DOHH2 (cell line): ENCODE data around the gene PLAC8.
A peak's percentile ranks its signal among the peaks of the same experiment; 100 is the strongest.
"Not testable (repeated sequence)": the region's sequence is repeated elsewhere in the genome, so short reads cannot be mapped to it uniquely, and the experiment has no call there.

Experiments
- H3F3A ChIP-seq: fragments of 200-600 bp; sonication (generic), shearing (Covaris generic); 2 replicates; pipeline ENCODE4 v1.6.0; 2016; ENCODE audit warnings: antibody characterized with exemption, mild to moderate bottlenecking; ENCODE audit not compliant: control insufficient read depth, insufficient read depth
- H3K27ac ChIP-seq: fragments of 200-600 bp; sonication (generic); 2 replicates; pipeline ENCODE4 v1.5.1; 2014; ENCODE audit warnings: low read depth, mild to moderate bottlenecking, low read length, moderate library complexity
- H3K27me3 ChIP-seq: fragments of 200-600 bp; sonication (generic); 2 replicates; pipeline ENCODE4 v1.6.1; 2014; ENCODE audit warnings: mild to moderate bottlenecking, low read length, mixed read lengths; ENCODE audit not compliant: control insufficient read depth
- H3K36me3 ChIP-seq: fragments of 200-600 bp; sonication (generic); 2 replicates; pipeline ENCODE4 v1.6.1; 2014; ENCODE audit warnings: mild to moderate bottlenecking, low read length, moderate library complexity, mixed read lengths; ENCODE audit not compliant: control insufficient read depth
- H3K4me1 ChIP-seq: fragments of 200-600 bp; sonication (generic); 2 replicates; pipeline ENCODE4 v1.6.1; 2014; ENCODE audit warnings: mild to moderate bottlenecking, low read length, mixed read lengths; ENCODE audit not compliant: control insufficient read depth
- H3K4me2 ChIP-seq: fragments of 200-600 bp; sonication (generic); 2 replicates; pipeline ENCODE4 v1.6.0; 2014; ENCODE audit warnings: mild to moderate bottlenecking, low read length, moderate library complexity
- H3K4me3 ChIP-seq: fragments of 200-600 bp; sonication (generic); 2 replicates; pipeline ENCODE4 v1.5.1; 2014; ENCODE audit warnings: mild to moderate bottlenecking, low read length, mixed read lengths
- H3K79me2 ChIP-seq: fragments of 200-600 bp; sonication (generic); 2 replicates; pipeline ENCODE4 v1.6.1; 2014; ENCODE audit warnings: mild to moderate bottlenecking, low read length, mixed read lengths; ENCODE audit not compliant: control insufficient read depth
- H3K9me2 ChIP-seq: fragments of 200-600 bp; sonication (generic); replicated peaks from 2 replicates; pipeline ENCODE4 v1.6.1; 2014; ENCODE audit warnings: mild to moderate bottlenecking, low read length, mixed read lengths; ENCODE audit not compliant: control insufficient read depth
- H3K9me3 ChIP-seq: fragments of 200-600 bp; sonication (generic); 2 replicates; pipeline ENCODE4 v1.6.1; 2014; ENCODE audit warnings: antibody characterized with exemption, low read length, mixed read lengths; ENCODE audit not compliant: control insufficient read depth, insufficient read depth
- H4K20me1 ChIP-seq: fragments of 200-600 bp; sonication (generic); 2 replicates; pipeline ENCODE4 v1.6.0; 2014; ENCODE audit warnings: low read depth, mild to moderate bottlenecking, antibody characterized with exemption, low read length, moderate library complexity; ENCODE audit not compliant: control insufficient read depth, insufficient read depth
- EZH2phosphoT487 ChIP-seq: fragments of 200-600 bp; sonication (generic); IDR thresholded peaks from 2 replicates; pipeline ENCODE4 v1.6.1; 2017; ENCODE audit warnings: borderline replicate concordance, mild to moderate bottlenecking, antibody characterized with exemption, low read length, moderate library complexity, mixed read lengths
- TF ChIP-seq, protein P1 (sequence below): fragments of 200-600 bp; sonication (generic); IDR thresholded peaks from one replicate; pipeline ENCODE4 v1.5.1; 2014; ENCODE audit warnings: antibody characterized with exemption, mild to moderate bottlenecking, low read depth, low read length; ENCODE audit not compliant: poor library complexity, severe bottlenecking

The PLAC8 gene

DNA sequence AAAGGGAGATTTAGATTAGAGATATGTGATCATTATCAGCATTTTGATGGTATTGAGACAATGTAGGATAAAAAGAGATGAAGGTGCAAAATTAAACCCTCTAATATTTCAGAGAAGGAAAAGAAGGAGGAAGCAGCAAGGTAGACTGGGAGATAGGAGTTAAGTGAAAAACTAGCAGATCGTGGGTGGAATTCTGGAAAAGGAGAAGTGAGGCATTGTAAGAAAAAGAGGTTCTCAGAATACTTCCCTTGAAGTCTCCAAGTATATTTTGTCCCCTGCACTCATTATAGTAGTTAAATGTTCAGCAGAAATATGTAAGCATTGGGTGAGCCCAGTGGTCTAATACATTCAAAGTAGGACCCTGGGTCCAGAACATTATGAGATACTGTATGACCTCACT, 49.3 kb downstream of the PLAC8 start:
- Histone ChIP-seq H3K4me3 (no peak overlapping the region), H3K4me2 (no peak overlapping the region), H3K9me3 (no peaks in the 10 kb centered on the region), H3K27me3 (no peaks in the 10 kb centered on the region), H3K4me1 (no peaks in the 10 kb centered on the region), H4K20me1 (no peaks in the 10 kb centered on the region), H3K79me2 (no peaks in the 10 kb centered on the region), H3F3A (no peaks in the 10 kb centered on the region), H3K36me3 (peaks cover 36% of the 10 kb centered on the region), H3K9me2 (no peaks in the 10 kb centered on the region), H3K27ac (no peak overlapping the region)
- no peak for TF ChIP-seq EZH2phosphoT487
- TF ChIP-seq, protein P1, sequence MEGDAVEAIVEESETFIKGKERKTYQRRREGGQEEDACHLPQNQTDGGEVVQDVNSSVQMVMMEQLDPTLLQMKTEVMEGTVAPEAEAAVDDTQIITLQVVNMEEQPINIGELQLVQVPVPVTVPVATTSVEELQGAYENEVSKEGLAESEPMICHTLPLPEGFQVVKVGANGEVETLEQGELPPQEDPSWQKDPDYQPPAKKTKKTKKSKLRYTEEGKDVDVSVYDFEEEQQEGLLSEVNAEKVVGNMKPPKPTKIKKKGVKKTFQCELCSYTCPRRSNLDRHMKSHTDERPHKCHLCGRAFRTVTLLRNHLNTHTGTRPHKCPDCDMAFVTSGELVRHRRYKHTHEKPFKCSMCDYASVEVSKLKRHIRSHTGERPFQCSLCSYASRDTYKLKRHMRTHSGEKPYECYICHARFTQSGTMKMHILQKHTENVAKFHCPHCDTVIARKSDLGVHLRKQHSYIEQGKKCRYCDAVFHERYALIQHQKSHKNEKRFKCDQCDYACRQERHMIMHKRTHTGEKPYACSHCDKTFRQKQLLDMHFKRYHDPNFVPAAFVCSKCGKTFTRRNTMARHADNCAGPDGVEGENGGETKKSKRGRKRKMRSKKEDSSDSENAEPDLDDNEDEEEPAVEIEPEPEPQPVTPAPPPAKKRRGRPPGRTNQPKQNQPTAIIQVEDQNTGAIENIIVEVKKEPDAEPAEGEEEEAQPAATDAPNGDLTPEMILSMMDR = no peak

DNA sequence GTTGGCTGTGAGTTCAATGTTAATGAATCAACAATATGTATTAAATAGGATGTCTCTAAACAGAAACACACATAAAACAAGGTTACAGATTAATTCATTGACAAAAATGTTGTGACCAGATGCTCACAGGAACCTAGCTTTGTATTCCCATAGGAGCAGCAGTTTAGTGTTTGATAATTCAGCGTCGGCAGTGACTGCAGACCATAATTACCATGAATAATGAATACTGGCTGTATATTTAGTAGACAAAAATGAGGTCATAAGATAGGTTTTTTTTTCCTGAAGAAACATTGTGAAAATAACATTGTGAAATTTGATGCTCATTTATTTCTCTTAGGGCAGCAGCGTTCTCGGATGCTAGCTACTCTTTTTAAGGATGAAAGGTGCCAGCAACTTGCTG, 51.8 kb downstream of the PLAC8 start:
- H3F3A ChIP-seq = 0 out of 2 replicates have a peak, but pooled peaks cover 2% of the 10 kb centered on the region
- H3K27ac ChIP-seq = no peak overlapping the region
- no peaks in the 10 kb centered on the region for H3K79me2 ChIP-seq
- TF ChIP-seq EZH2phosphoT487 = no peak
- TF ChIP-seq, protein P1 = no peak
- no peaks in the 10 kb centered on the region for H3K9me2 ChIP-seq
- H3K36me3 ChIP-seq = peaks cover 32% of the 10 kb centered on the region
- H3K27me3 ChIP-seq = no peaks in the 10 kb centered on the region
- H3K4me3 ChIP-seq = no peak overlapping the region
- no peak overlapping the region for H3K4me2 ChIP-seq
- H4K20me1 ChIP-seq = no peaks in the 10 kb centered on the region
- H3K4me1 ChIP-seq = no peaks in the 10 kb centered on the region
- no peaks in the 10 kb centered on the region for H3K9me3 ChIP-seq

- H4K20me1 ChIP-seq = no peaks in the 10 kb centered on the region
- no peaks in the 10 kb centered on the region for H3K4me1 ChIP-seq
- H3K9me2 ChIP-seq = no peaks in the 10 kb centered on the region
- H3K36me3 ChIP-seq = peaks cover 33% of the 10 kb centered on the region
- H3K27ac ChIP-seq = no peak overlapping the region
- no peak overlapping the region for H3K4me2 ChIP-seq
- H3K9me3 ChIP-seq = no peaks in the 10 kb centered on the region
- TF ChIP-seq, protein P1 = peak; percentile 59
- no peak for TF ChIP-seq EZH2phosphoT487
- no peaks in the 10 kb centered on the region for H3K27me3 ChIP-seq
- H3K79me2 ChIP-seq = no peaks in the 10 kb centered on the region
- no peak overlapping the region for H3K4me3 ChIP-seq
- 0 out of 2 replicates have a peak, but pooled peaks cover 2% of the 10 kb centered on the region for H3F3A ChIP-seq
These were observed 59.6 kb downstream of the PLAC8 start for GRCh38 chr4:83054928-83055327.

DNA sequence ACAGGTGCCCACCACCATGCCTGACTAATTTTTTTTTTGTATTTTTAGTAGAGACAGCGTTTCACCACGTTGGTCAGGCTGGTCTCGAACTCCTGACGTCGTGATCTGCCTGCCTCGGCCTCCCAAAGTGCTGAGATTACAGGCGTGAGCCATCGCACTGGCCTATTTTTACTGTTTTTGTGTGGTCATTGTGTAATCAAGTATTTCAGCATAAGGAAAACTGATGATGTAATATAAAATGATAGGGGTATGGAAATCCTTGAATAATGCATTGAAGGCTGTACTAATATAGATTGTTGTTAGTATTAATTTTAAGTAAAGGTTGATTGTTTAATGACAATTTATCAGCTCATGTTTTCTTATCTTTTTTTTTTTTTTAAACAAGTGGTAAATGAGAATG, 65.7 kb downstream of the PLAC8 start:
- not testable (repeated sequence) for H3F3A ChIP-seq, H3K9me2 ChIP-seq, H4K20me1 ChIP-seq, H3K27me3 ChIP-seq, H3K9me3 ChIP-seq, H3K4me2 ChIP-seq, H3K79me2 ChIP-seq, H3K4me3 ChIP-seq, H3K27ac ChIP-seq
- Histone ChIP-seq H3K4me1 (peaks cover 21% of the 10 kb centered on the region), H3K36me3 (peaks cover 27% of the 10 kb centered on the region)
